ENCODE results near the gene TPO.
"Not testable (repeated sequence)": the region's sequence is repeated elsewhere in the genome, so short reads cannot be mapped to it uniquely, and the experiment has no call there.

TPO gene

GRCh38 chr2:1413156-1413710 is at the start of gene TPO:
TPO (plus strand) TSS chr2:1413463; CDS start chr2:1414409, 946 bp downstream.
- DNase-seq = no peak

- DNase-seq = no peak
These were observed 46.6 kb upstream of the TPO start for GRCh38 chr2:1366546-1367134.

GRCh38 chr2:1367601-1368000 is 45.7 kb upstream of the TPO start:
- no peak for DNase-seq

GRCh38 chr2:1369905-1370304 is 43.4 kb upstream of the TPO start:
- no peak for DNase-seq

- DNase-seq = no peak
These were observed 42.8 kb upstream of the TPO start for GRCh38 chr2:1370461-1370860.

GRCh38 chr2:1371082-1371481 is 42.2 kb upstream of the TPO start:
- DNase-seq = no peak

- no peak for DNase-seq
These were observed 39.4 kb upstream of the TPO start for GRCh38 chr2:1373830-1374229.

GRCh38 chr2:1374287-1374686 is 39.0 kb upstream of the TPO start:
- DNase-seq = no peak

- no peak for DNase-seq
These were observed 37.5 kb upstream of the TPO start for GRCh38 chr2:1375794-1376193.

- DNase-seq = no peak
These were observed 35.8 kb upstream of the TPO start for GRCh38 chr2:1377473-1377872.

GRCh38 chr2:1378456-1379150 is 34.7 kb upstream of the TPO start:
- DNase-seq = no peak

- DNase-seq = no peak
These were observed 31.6 kb upstream of the TPO start for GRCh38 chr2:1381644-1382043.

GRCh38 chr2:1387954-1388725 is 25.1 kb upstream of the TPO start:
- DNase-seq = not testable (repeated sequence)

- not testable (repeated sequence) for DNase-seq
These were observed 23.1 kb upstream of the TPO start for GRCh38 chr2:1390118-1390517.

GRCh38 chr2:1393321-1393720 is 19.9 kb upstream of the TPO start:
- DNase-seq = no peak

GRCh38 chr2:1394709-1395408 is 18.4 kb upstream of the TPO start:
- no peak for DNase-seq

- no peak for DNase-seq
These were observed 15.9 kb upstream of the TPO start for GRCh38 chr2:1397350-1397749.

GRCh38 chr2:1398191-1398590 is 15.1 kb upstream of the TPO start:
- no peak for DNase-seq

- no peak for DNase-seq
These were observed 12.1 kb upstream of the TPO start for GRCh38 chr2:1400943-1401735.

- DNase-seq = no peak
These were observed 11.2 kb upstream of the TPO start for GRCh38 chr2:1402064-1402463.

GRCh38 chr2:1403565-1403964 is 9.7 kb upstream of the TPO start:
- DNase-seq = no peak

- DNase-seq = no peak
These were observed 8.1 kb upstream of the TPO start for GRCh38 chr2:1405124-1405523.

Data from activated CD8-positive, alpha-beta memory T cell treated with anti-CD3 and anti-CD28 coated beads, Interleukin-2, amount 50 U/mL, for 4 hours (primary cell).